ENCODE data around the gene DUSP19. TPM values are rescaled to one million over a fixed set of nuclear protein-coding genes. Genes with fewer than 3 reads are reported as not detected.

Gene DUSP19
- polyA plus RNA-seq, 1 of the 3 experiments (the other 2 are of a cell fraction) = 0.85 TPM

- Histone ChIP-seq H3K36me3 (replicated peaks in 1 of 2; ENCODE audit: control insufficient read depth in 1 of 2, insufficient read depth in 2 of 2, low read length in 1 of 2) (no peaks in the 10 kb centered on the region), H3K9me2 (no peaks in the 10 kb centered on the region), H3K9ac (no peak overlapping the region), H4K20me1 (ENCODE audit: insufficient read depth) (no peaks in the 10 kb centered on the region), H3K9me3 (no peaks in the 10 kb centered on the region), H3K27ac (ENCODE audit: low read depth in 2 of 2, low read length in 1 of 2) (no peak overlapping the region), H3K4me3 (ENCODE audit: low read depth in 2 of 2, low read length in 1 of 2) (no peak overlapping the region), H3K4me1 (ENCODE audit: control insufficient read depth in 1 of 2, insufficient read depth in 2 of 2, low read depth in 1 of 2, low read length in 1 of 2) (peaks cover 0 to 5% of the 10 kb centered on the region in 2 experiments; a peak in 2 of 4 replicates), H3K79me2 (ENCODE audit: insufficient read depth) (no peaks in the 10 kb centered on the region), H2AFZ (ENCODE audit: low read depth) (no peak overlapping the region), H3K4me2 (no peak overlapping the region), H3K27me3 (ENCODE audit: insufficient read depth) (no peaks in the 10 kb centered on the region), H3F3A (replicated peaks; ENCODE audit: insufficient read depth) (peaks cover 17% of the 10 kb centered on the region)
- TF ChIP-seq ELF1 (IDR thresholded peaks at IDR 0.05) = no peak
- TF ChIP-seq TCF12 (IDR thresholded peaks at IDR 0.05) = no peak
- TF ChIP-seq FOXM1 (IDR thresholded peaks at IDR 0.05; ENCODE audit: low read depth) = no peak
- TF ChIP-seq, protein P1, sequence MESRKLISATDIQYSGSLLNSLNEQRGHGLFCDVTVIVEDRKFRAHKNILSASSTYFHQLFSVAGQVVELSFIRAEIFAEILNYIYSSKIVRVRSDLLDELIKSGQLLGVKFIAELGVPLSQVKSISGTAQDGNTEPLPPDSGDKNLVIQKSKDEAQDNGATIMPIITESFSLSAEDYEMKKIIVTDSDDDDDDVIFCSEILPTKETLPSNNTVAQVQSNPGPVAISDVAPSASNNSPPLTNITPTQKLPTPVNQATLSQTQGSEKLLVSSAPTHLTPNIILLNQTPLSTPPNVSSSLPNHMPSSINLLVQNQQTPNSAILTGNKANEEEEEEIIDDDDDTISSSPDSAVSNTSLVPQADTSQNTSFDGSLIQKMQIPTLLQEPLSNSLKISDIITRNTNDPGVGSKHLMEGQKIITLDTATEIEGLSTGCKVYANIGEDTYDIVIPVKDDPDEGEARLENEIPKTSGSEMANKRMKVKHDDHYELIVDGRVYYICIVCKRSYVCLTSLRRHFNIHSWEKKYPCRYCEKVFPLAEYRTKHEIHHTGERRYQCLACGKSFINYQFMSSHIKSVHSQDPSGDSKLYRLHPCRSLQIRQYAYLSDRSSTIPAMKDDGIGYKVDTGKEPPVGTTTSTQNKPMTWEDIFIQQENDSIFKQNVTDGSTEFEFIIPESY (IDR thresholded peaks at IDR 0.05; ENCODE audit: borderline replicate concordance, low read depth) = no peak
- no peak for TF ChIP-seq EZH2phosphoT487 (IDR thresholded peaks at IDR 0.05; ENCODE audit: borderline replicate concordance, low read depth)
- TF ChIP-seq RFX5 (IDR thresholded peaks at IDR 0.05; ENCODE audit: low read length) = no peak
- TF ChIP-seq, protein P2, sequence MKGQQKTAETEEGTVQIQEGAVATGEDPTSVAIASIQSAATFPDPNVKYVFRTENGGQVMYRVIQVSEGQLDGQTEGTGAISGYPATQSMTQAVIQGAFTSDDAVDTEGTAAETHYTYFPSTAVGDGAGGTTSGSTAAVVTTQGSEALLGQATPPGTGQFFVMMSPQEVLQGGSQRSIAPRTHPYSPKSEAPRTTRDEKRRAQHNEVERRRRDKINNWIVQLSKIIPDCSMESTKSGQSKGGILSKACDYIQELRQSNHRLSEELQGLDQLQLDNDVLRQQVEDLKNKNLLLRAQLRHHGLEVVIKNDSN (IDR thresholded peaks at IDR 0.05; ENCODE audit: borderline replicate concordance, low read depth) = no peak
- no peak for TF ChIP-seq YY1 (IDR thresholded peaks at IDR 0.05; ENCODE audit: low read depth)
- TF ChIP-seq CHD2 (IDR thresholded peaks at IDR 0.05; ENCODE audit: low read length, partially characterized antibody) = no peak
- no peak for TF ChIP-seq FOSL2 (IDR thresholded peaks at IDR 0.05; ENCODE audit: borderline replicate concordance, low read depth)
- TF ChIP-seq MAX (IDR thresholded peaks at IDR 0.05; ENCODE audit: low read depth) = no peak
- TF ChIP-seq RAD21 (IDR thresholded peaks at IDR 0.05; ENCODE audit: low read length) = no peak
- no peak for TF ChIP-seq RXRA (IDR thresholded peaks at IDR 0.05; ENCODE audit: borderline replicate concordance, low read depth)
- TF ChIP-seq MXI1 (IDR thresholded peaks at IDR 0.05; ENCODE audit: low read depth, low read length) = no peak
- TF ChIP-seq TEAD4 (IDR thresholded peaks at IDR 0.05; ENCODE audit: borderline replicate concordance, insufficient read depth) = no peak
- TF ChIP-seq SIN3A (IDR thresholded peaks at IDR 0.05; ENCODE audit: borderline replicate concordance, low read depth, low read length) = no peak
- TF ChIP-seq RCOR1 (IDR thresholded peaks at IDR 0.05; ENCODE audit: low read length) = no peak
- TF ChIP-seq, protein P3, sequence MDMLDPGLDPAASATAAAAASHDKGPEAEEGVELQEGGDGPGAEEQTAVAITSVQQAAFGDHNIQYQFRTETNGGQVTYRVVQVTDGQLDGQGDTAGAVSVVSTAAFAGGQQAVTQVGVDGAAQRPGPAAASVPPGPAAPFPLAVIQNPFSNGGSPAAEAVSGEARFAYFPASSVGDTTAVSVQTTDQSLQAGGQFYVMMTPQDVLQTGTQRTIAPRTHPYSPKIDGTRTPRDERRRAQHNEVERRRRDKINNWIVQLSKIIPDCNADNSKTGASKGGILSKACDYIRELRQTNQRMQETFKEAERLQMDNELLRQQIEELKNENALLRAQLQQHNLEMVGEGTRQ (IDR thresholded peaks at IDR 0.05; ENCODE audit: borderline replicate concordance, low read depth, low read length) = no peak
- no peak for TF ChIP-seq CTCF (IDR thresholded peaks at IDR 0.05)
- CTCF ChIA-PET = interaction anchor here (1.4 kb wide), 1 partner anchor 13 kb away, joined by 3 read pairs; no protein-coding TSS in a partner anchor
- no peak for DNase-seq
- POLR2A ChIA-PET = no interaction called here
- 79% methylated on average over 3 of the region's 3 CpGs for WGBS (ENCODE audit: low lambda C conversion rate)
These were observed 21.1 kb upstream of the DUSP19 start for GRCh38 chr2:183057333-183057985.
